Articular chondrocyte of knee joint (primary cell): ENCODE data around the gene FRMPD4. TPM values are rescaled to one million over a fixed set of nuclear protein-coding genes. Genes with fewer than 3 reads are reported as not detected.

Source experiments
- small RNA-seq: library from RNA; depleted of rRNA; stranded (forward); fragments of <200 nt; gene quantifications from one replicate; pipeline ENCODE3, GENCODE V24; 2012
- total RNA-seq: library from RNA; depleted of rRNA; stranded (reverse); fragments of >200 nt; gene quantifications from 2 replicates; pipeline ENCODE4 v1.2.3, GENCODE V29; 2012

Gene FRMPD4
- 0.26 and 0.32 TPM in 2 replicates for total RNA-seq

DNA sequence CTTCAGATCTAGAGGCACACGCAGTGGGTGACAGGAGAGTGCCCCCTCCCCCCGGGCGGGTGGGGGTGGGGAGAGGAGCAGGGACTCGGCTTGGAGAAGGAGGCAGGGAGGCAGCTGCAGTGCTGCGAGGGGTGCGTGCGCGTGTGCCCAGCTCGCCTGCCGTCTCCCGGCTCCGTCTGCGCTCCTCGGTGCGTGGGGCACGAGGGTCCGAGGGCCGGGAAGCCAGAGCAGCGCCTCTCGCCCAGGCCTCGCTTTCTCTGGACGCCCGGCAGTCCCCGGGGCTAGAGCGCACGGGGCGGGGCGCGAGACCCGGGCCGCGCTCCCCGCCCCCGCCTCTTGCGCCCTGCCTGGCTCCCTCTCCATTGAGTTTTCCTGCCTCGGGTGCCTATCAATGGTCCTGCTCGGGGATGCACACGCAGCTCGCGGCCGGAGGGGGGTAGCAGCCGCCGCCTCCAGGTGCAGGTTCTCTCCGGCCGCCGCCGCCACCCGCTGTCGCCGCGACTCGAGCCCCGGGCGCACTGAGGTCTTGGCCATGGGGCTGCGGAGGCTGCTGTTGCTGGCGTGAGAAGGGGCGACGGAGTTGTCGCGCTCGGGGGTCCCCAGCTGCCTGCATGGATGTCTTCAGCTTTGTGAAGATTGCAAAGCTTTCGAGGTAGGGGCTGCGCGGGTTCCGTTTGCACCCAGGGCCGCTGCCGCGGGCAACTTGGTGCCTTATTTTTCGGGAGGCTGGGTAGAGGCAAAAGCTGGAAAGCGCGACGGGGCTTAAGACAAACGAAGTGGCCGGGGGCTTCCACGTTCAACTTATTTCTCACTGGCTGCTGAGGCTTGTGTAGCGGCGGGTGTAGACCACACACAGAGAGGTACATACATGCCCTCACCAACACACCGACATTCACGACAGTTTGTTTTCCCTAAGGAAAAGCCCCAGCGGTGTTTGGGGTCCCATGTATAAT lies at the start of gene FRMPD4:
FRMPD4 (plus strand) TSS at position 113 of the 953 bp plus-strand sequence; CDS start at position 612, 499 bp downstream.

Small RNA genes within 50 kb of the gene (small RNA-seq; reads per million reads assigned to genes)
- gene AC119619.1 (not detected), gene RF00019 (not detected), gene RN7SKP290 (not detected)
